Caco-2 (cell line): Measurements from ENCODE around the gene ASB4. TPM values are rescaled to one million over a fixed set of nuclear protein-coding genes. Genes with fewer than 3 reads are reported as not detected.

Experiments
- BruUV-seq: library from RNA; stranded (reverse); fragments of 400-500 nt; replicated peaks from 2 replicates; lab custom pipeline; 2021; lab: Mats Ljungman, UMichigan
- CTCF ChIA-PET: fragments of 300-600 bp; sonication (Branson Sonifier 250); formaldehyde crosslinking; loops from one replicate; lab custom pipeline; 2022; ENCODE audit warnings: antibody characterized with exemption; lab: Charles Lee
- POLR2A ChIA-PET: fragments of 300-600 bp; sonication (Branson Sonifier 250); formaldehyde crosslinking; loops from one replicate; lab custom pipeline; 2022; ENCODE audit warnings: antibody characterized with exemption; lab: Charles Lee
- DNase-seq, 2 experiments: peaks; one replicate each; pipeline versions ENCODE4 v3.0.0 to v3.0.0-alpha.2; 2020 to 2022
- H3K27me3 ChIP-seq: replicated peaks from 2 replicates; pipeline ENCODE4 v1.6.0; 2011; ENCODE audit warnings: low read length; ENCODE audit not compliant: control insufficient read depth, insufficient read depth
- H3K36me3 ChIP-seq: 2 replicates; pipeline ENCODE4 v1.5.1; 2011; ENCODE audit warnings: low read length; ENCODE audit not compliant: control insufficient read depth, insufficient read depth
- H3K4me1 ChIP-seq: fragments of 250-450 bp; sonication (Bioruptor Pico); 2 replicates; pipeline ENCODE4 v1.5.1; 2020; ENCODE audit warnings: mild to moderate bottlenecking
- H3K4me3 ChIP-seq: 2 replicates; pipeline ENCODE4 v1.5.1; 2011; ENCODE audit warnings: low read depth, mild to moderate bottlenecking, control low read depth, low read length
- H3K9me3 ChIP-seq: fragments of 250-450 bp; sonication (Bioruptor Pico); 2 replicates; pipeline ENCODE4 v1.5.1; 2020; ENCODE audit warnings: mild to moderate bottlenecking, moderate library complexity
- H3K27ac Mint-ChIP-seq: one replicate; pipeline ENCODE4 v1.8.0; 2022; ENCODE audit warnings: mixed read lengths; ENCODE audit not compliant: unreplicated experiment
- H3K27me3 Mint-ChIP-seq: one replicate; pipeline ENCODE4 v1.8.0; 2022; ENCODE audit warnings: mixed read lengths; ENCODE audit not compliant: insufficient read depth, unreplicated experiment
- H3K36me3 Mint-ChIP-seq: one replicate; pipeline ENCODE4 v1.8.0; 2022; ENCODE audit warnings: mild to moderate bottlenecking, mixed read lengths; ENCODE audit not compliant: insufficient read depth, unreplicated experiment
- H3K4me1 Mint-ChIP-seq: one replicate; pipeline ENCODE4 v1.8.0; 2022; ENCODE audit warnings: low read depth, mixed read lengths; ENCODE audit not compliant: unreplicated experiment
- H3K4me3 Mint-ChIP-seq: one replicate; pipeline ENCODE4 v1.8.0; 2022; ENCODE audit warnings: mild to moderate bottlenecking, moderate library complexity, mixed read lengths; ENCODE audit not compliant: unreplicated experiment
- H3K9me3 Mint-ChIP-seq: one replicate; pipeline ENCODE4 v1.8.0; 2022; ENCODE audit warnings: mixed read lengths; ENCODE audit not compliant: unreplicated experiment
- intact Hi-C: fragments of 100-400 bp; cut with micrococcal nuclease; formaldehyde crosslinking; loops from one replicate; pipeline ENCODE4 v1.10.0; 2022; ENCODE audit not compliant: unreplicated experiment
- total RNA-seq: library from RNA; stranded (reverse); gene quantifications from 2 replicates; pipeline ENCODE4 v1.2.3, GENCODE V29; 2022
- TF ChIP-seq, protein P1 (sequence below), 2 experiments: fragments of 200-600 bp in 1 of 2; IDR thresholded peaks; 1 replicate in 1 of 2; 2 replicates in 1 of 2; pipeline versions ENCODE4 v1.5.1 to v1.8.0; 2011 to 2022; ENCODE audit warnings: antibody characterized with exemption in 1 of 2, control low read depth in 1 of 2, inconsistent platforms in 1 of 2, low read depth in 1 of 2, low read length in 1 of 2, mild to moderate bottlenecking in 1 of 2, moderate library complexity in 1 of 2; ENCODE audit not compliant: insufficient read depth in 1 of 2, severe bottlenecking in 1 of 2, unreplicated experiment in 1 of 2

The ASB4 gene
- total RNA-seq, 1 experiment from 2014 or later: not detected

DNA sequence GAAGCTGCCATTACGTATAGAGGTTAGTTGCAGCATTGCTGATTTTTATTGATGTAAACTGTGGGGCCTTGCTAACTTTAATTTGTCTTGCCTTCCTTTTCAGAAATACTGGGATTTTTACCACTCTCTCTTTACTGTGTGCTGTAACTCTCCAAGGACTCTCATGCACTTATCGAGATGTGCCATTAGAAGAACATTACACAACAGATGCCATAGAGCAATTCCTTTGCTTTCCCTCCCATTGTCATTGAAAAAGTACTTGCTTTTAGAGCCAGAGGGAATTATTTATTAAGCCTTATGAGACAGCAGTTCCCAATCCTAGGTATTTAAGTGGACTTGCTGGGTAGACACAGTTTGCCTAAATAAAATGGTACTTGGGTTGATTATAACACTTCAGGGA, 51.7 kb downstream of the ASB4 start:
- no TSS peak for BruUV-seq
- no peaks in the 10 kb centered on the region for H3K27me3 ChIP-seq

DNA sequence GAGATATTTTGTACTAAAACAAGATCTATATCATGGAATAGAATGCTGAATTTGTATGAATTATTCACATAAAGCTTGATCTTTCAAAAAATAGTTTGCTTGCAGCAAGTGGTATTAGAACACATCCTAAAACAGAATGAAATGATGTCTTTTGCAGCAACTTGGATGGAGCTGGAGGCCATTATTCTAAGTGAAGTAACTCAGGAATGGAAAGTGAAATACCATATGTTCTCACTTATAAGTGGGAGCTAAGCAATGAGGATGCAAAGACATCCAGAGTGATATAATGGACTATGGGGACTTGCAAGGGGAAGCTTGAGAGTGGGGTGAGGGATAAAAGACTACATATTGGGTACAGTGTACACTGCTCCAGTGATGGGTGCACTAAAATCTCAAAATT, 53.7 kb downstream of the ASB4 start:
- H3K9me3 ChIP-seq: no peaks in the 10 kb centered on the region
- POLR2A ChIA-PET: no interaction called here
- H3K36me3 ChIP-seq: no peaks in the 10 kb centered on the region
- Mint-ChIP-seq H3K9me3 (no peaks in the 10 kb centered on the region), H3K36me3 (no peaks in the 10 kb centered on the region), H3K27ac (no peak overlapping the region), H3K4me1 (peaks cover 15% of the 10 kb centered on the region), H3K4me3 (no peak overlapping the region), H3K27me3 (peaks cover 4% of the 10 kb centered on the region)
- no peak for DNase-seq
- TF ChIP-seq, protein P1, sequence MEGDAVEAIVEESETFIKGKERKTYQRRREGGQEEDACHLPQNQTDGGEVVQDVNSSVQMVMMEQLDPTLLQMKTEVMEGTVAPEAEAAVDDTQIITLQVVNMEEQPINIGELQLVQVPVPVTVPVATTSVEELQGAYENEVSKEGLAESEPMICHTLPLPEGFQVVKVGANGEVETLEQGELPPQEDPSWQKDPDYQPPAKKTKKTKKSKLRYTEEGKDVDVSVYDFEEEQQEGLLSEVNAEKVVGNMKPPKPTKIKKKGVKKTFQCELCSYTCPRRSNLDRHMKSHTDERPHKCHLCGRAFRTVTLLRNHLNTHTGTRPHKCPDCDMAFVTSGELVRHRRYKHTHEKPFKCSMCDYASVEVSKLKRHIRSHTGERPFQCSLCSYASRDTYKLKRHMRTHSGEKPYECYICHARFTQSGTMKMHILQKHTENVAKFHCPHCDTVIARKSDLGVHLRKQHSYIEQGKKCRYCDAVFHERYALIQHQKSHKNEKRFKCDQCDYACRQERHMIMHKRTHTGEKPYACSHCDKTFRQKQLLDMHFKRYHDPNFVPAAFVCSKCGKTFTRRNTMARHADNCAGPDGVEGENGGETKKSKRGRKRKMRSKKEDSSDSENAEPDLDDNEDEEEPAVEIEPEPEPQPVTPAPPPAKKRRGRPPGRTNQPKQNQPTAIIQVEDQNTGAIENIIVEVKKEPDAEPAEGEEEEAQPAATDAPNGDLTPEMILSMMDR (IDR thresholded peaks at IDR 0.05; ENCODE audit: insufficient read depth in 1 of 2, low read depth in 1 of 2, low read length in 1 of 2, severe bottlenecking in 1 of 2, unreplicated experiment in 1 of 2): no peak
- H3K4me3 ChIP-seq: no peak overlapping the region
- H3K27me3 ChIP-seq: no peaks in the 10 kb centered on the region
- CTCF ChIA-PET: interaction anchor here (1.2 kb wide), 1 partner anchor 148 kb away, joined by 3 read pairs; no protein-coding TSS in a partner anchor
- intact Hi-C loops: no loop called here
- peaks cover 13% of the 10 kb centered on the region for H3K4me1 ChIP-seq
- BruUV-seq: no TSS peak

More for the DNA sequence above, 51.7 kb downstream of the ASB4 start:
- ChIA-PET POLR2A (no interaction called here), CTCF (no interaction called here)
- Histone ChIP-seq H3K9me3 (no peaks in the 10 kb centered on the region), H3K4me3 (no peak overlapping the region), H3K36me3 (no peaks in the 10 kb centered on the region), H3K4me1 (peaks cover 13% of the 10 kb centered on the region)
- H3K27ac Mint-ChIP-seq: no peak overlapping the region
- H3K27me3 Mint-ChIP-seq: peaks cover 7% of the 10 kb centered on the region
- intact Hi-C loops: no loop called here
- H3K4me3 Mint-ChIP-seq: no peak overlapping the region
- H3K36me3 Mint-ChIP-seq: no peaks in the 10 kb centered on the region
- H3K9me3 Mint-ChIP-seq: no peaks in the 10 kb centered on the region
- no peak for DNase-seq
- peaks cover 15% of the 10 kb centered on the region for H3K4me1 Mint-ChIP-seq
- TF ChIP-seq, protein P1 (IDR thresholded peaks at IDR 0.05; ENCODE audit: insufficient read depth in 1 of 2, low read depth in 1 of 2, low read length in 1 of 2, severe bottlenecking in 1 of 2, unreplicated experiment in 1 of 2): no peak

DNA sequence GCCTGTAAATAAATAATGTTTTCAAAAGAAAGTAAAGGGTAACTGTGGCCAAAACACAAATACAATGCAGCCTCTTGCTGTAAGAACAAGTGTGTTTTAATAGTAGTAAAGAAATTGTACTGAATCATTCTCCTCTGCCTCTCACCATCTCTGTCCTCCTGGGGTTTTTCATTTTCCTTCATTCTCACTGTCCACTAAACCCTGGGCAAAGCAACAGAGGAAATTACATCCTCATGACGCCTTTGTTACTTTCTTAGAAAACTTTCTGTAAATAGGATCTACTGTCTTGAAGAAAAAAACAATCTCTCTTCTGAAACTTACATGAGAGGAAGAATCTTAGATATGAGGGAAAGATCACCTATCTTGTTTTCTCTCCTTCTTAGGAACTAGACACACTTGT, 54.6 kb downstream of the ASB4 start:
- no peak overlapping the region for H3K4me3 ChIP-seq
- Mint-ChIP-seq H3K36me3 (no peaks in the 10 kb centered on the region), H3K27me3 (peaks cover 2% of the 10 kb centered on the region), H3K27ac (no peak overlapping the region), H3K9me3 (no peaks in the 10 kb centered on the region), H3K4me3 (no peak overlapping the region), H3K4me1 (peaks cover 18% of the 10 kb centered on the region)
- POLR2A ChIA-PET: no interaction called here
- H3K9me3 ChIP-seq: no peaks in the 10 kb centered on the region
- H3K27me3 ChIP-seq: no peaks in the 10 kb centered on the region
- CTCF ChIA-PET: no interaction called here
- TF ChIP-seq, protein P1 (IDR thresholded peaks at IDR 0.05; ENCODE audit: insufficient read depth in 1 of 2, low read depth in 1 of 2, low read length in 1 of 2, severe bottlenecking in 1 of 2, unreplicated experiment in 1 of 2): no peak
- peaks cover 13% of the 10 kb centered on the region for H3K4me1 ChIP-seq
- no peaks in the 10 kb centered on the region for H3K36me3 ChIP-seq
- DNase-seq: no peak
- intact Hi-C loops: no loop called here
- BruUV-seq: no TSS peak
